NCI-H526 (cell line): ENCODE data around the gene CACNG7.
A peak's percentile ranks its signal among the peaks of the same experiment; 100 is the strongest.

Experiments
- DNase-seq, 2 experiments: peaks; one replicate each; lab custom pipeline; 2025; lab: John Stamatoyannopoulos, UW

CACNG7 gene

GRCh38 chr19:53982611-53983010 is 73.5 kb downstream of the CACNG7 start:
- DNase-seq = peak in 1 of 2 experiments; percentile 72

GRCh38 chr19:53983457-53984289 is 74.6 kb downstream of the CACNG7 start:
- no peak for DNase-seq

GRCh38 chr19:53985863-53986262 is 76.8 kb downstream of the CACNG7 start:
- no peak for DNase-seq

GRCh38 chr19:53988981-53989380 is 79.9 kb downstream of the CACNG7 start:
- DNase-seq = no peak

GRCh38 chr19:53989600-53990533 is 80.8 kb downstream of the CACNG7 start:
- DNase-seq = no peak

- DNase-seq = peak; percentile 81 to 93
These were observed 82.4 kb downstream of the CACNG7 start, which contains the start of gene CACNG6 for GRCh38 chr19:53991224-53992113. CACNG6 (plus strand) TSS chr19:53991637; CDS start chr19:53992878, 1,241 bp downstream.

- DNase-seq = no peak
These were observed 83.1 kb downstream of the CACNG7 start for GRCh38 chr19:53992211-53992610.

GRCh38 chr19:53992815-53993214 is 83.7 kb downstream of the CACNG7 start:
- peak in 1 of 2 experiments; percentile 51 for DNase-seq

GRCh38 chr19:53993448-53993847 is 84.4 kb downstream of the CACNG7 start:
- DNase-seq = no peak
